ENCODE data around the gene CD101. TPM values are rescaled to one million over a fixed set of nuclear protein-coding genes. Genes with fewer than 3 reads are reported as not detected.

Gene CD101
- total RNA-seq, 4 donors from 2014 or later, result under 0.01 to 2.9 (median 0.59) TPM; not detected in 1

GRCh38 chr1:116990612-116991151 is 10.9 kb upstream of the CD101 start:
- H3K4me1 ChIP-seq, result peaks cover 0 to 22% (median 3%) of the 10 kb centered on the region in 4 donors
- TF ChIP-seq POLR2A (IDR thresholded peaks at IDR 0.05) (no peak), EP300 (IDR thresholded peaks at IDR 0.05) (peak in 1 of 2 donors; percentile 81)
- no peaks in the 10 kb centered on the region for H3K36me3 ChIP-seq
- H3K27me3 ChIP-seq, result no peaks in the 10 kb centered on the region
- DNase-seq (ENCODE audit: low spot score in 2 of 2), result peak; percentile 74 to 86
- H3K27ac ChIP-seq, result peak overlapping the region in 2 of 4 donors; percentile 36 to 49
- H3K4me3 ChIP-seq, result no peak overlapping the region
- H3K9me3 ChIP-seq, result no peaks in the 10 kb centered on the region
- WGBS, 2 donors, result 41 to 53% methylated on average over 12 of the region's 12 CpGs

- TF ChIP-seq EP300 (IDR thresholded peaks at IDR 0.05), result no peak
- TF ChIP-seq POLR2A (IDR thresholded peaks at IDR 0.05), result no peak
- TF ChIP-seq CTCF (IDR thresholded peaks at IDR 0.05), result no peak
- WGBS, 2 donors, result 68 to 82% methylated on average over 2 of the region's 2 CpGs
These were observed 10.3 kb upstream of the CD101 start for GRCh38 chr1:116991171-116991845.

GRCh38 chr1:116991918-116992317 is 9.6 kb upstream of the CD101 start:
- H3K27ac ChIP-seq, result no peak overlapping the region
- H3K9me3 ChIP-seq, result no peaks in the 10 kb centered on the region
- DNase-seq (ENCODE audit: low spot score in 2 of 2), result no peak
- H3K36me3 ChIP-seq, result no peaks in the 10 kb centered on the region
- TF ChIP-seq POLR2A (IDR thresholded peaks at IDR 0.05), result no peak
- TF ChIP-seq CTCF (IDR thresholded peaks at IDR 0.05), result no peak
- no peak for TF ChIP-seq EP300 (IDR thresholded peaks at IDR 0.05)
- peaks cover 0 to 22% (median 3%) of the 10 kb centered on the region in 4 donors for H3K4me1 ChIP-seq
- H3K4me3 ChIP-seq, result no peak overlapping the region
- WGBS, 2 donors, result 92 to 95% methylated on average over 1 of the region's 1 CpG
- no peaks in the 10 kb centered on the region for H3K27me3 ChIP-seq

More at GRCh38 chr1:116991171-116991845, 10.3 kb upstream of the CD101 start:
- no peak for DNase-seq (ENCODE audit: low spot score in 2 of 2)
- Histone ChIP-seq H3K4me3 (no peak overlapping the region), H3K36me3 (no peaks in the 10 kb centered on the region), H3K27me3 (no peaks in the 10 kb centered on the region), H3K9me3 (no peaks in the 10 kb centered on the region), H3K4me1 (peaks cover 0 to 22% (median 3%) of the 10 kb centered on the region in 4 donors), H3K27ac (no peak overlapping the region)

GRCh38 chr1:116993286-116993685 is 8.3 kb upstream of the CD101 start:
- Histone ChIP-seq H3K27me3 (no peaks in the 10 kb centered on the region), H3K4me1 (peaks cover 0 to 22% (median 3%) of the 10 kb centered on the region in 4 donors), H3K36me3 (no peaks in the 10 kb centered on the region), H3K9me3 (no peaks in the 10 kb centered on the region), H3K27ac (no peak overlapping the region), H3K4me3 (no peak overlapping the region)
- WGBS, 2 donors, result 94 to 95% methylated on average over 7 of the region's 7 CpGs
- TF ChIP-seq CTCF (IDR thresholded peaks at IDR 0.05) (no peak), EP300 (IDR thresholded peaks at IDR 0.05) (no peak), POLR2A (IDR thresholded peaks at IDR 0.05) (no peak)
- no peak for DNase-seq (ENCODE audit: low spot score in 2 of 2)

GRCh38 chr1:116994411-116994810 is 7.1 kb upstream of the CD101 start:
- Histone ChIP-seq H3K27me3 (no peaks in the 10 kb centered on the region), H3K4me3 (no peak overlapping the region), H3K9me3 (no peaks in the 10 kb centered on the region), H3K27ac (no peak overlapping the region), H3K36me3 (no peaks in the 10 kb centered on the region), H3K4me1 (peaks cover 0 to 16% (median 3%) of the 10 kb centered on the region in 4 donors)
- no peak for DNase-seq (ENCODE audit: low spot score in 2 of 2)
- 83 to 91% methylated on average over 2 of the region's 2 CpGs for WGBS, 2 donors
- no peak for TF ChIP-seq EP300 (IDR thresholded peaks at IDR 0.05)
- no peak for TF ChIP-seq CTCF (IDR thresholded peaks at IDR 0.05)
- TF ChIP-seq POLR2A (IDR thresholded peaks at IDR 0.05), result no peak
